Renal cortex interstitium (tissue), 11 donors: ENCODE measurements around the gene CCDC82. TPM values are rescaled to one million over a fixed set of nuclear protein-coding genes. Genes with fewer than 3 reads are reported as not detected.

Source experiments
- DNase-seq, 11 donors: peaks; one replicate each; pipeline ENCODE4 v3.0.0-alpha.2; 2013; ENCODE audit warnings: low read depth in 9 of 11, low spot score in 4 of 11; ENCODE audit errors: extremely low read depth in 1 of 11
- polyA plus RNA-seq, 3 donors: library from polyadenylated mRNA; unstranded; fragments of 120-200 nt; gene quantifications; one replicate each; pipeline ENCODE4 v1.2.1, GENCODE V29; 2013; ENCODE audit not compliant: insufficient read length in 3 of 3

Gene CCDC82
- polyA plus RNA-seq, 3 donors: 45.3 to 58.4 (median 54.3) TPM

- no peak for DNase-seq
Observed at GRCh38 chr11:96385187-96385586, 4.5 kb downstream of the CCDC82 start.

DNA sequence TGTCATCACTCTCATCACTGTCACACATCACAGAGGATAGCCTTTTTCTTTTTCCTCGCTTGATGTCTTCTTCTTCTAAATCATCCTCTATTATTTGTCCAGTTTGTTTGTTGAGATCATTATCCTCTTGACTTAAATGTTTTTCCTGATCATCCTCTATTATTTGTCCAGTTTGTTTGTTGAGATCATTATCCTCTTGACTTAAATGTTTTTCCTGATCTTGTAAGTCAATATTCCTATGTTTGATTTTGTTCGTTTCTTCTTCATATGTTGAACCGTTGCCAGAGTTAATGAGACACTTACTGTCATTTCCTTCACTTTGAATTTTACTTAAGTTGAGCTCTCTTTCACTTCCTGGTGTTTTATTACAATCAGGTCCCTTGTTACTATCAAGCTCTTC, 5.6 kb downstream of the CCDC82 start:
- DNase-seq: no peak

GRCh38 chr11:96376796-96377195, 12.9 kb downstream of the CCDC82 start:
- no peak for DNase-seq

- no peak for DNase-seq
Observed at GRCh38 chr11:96373826-96374225, 15.9 kb downstream of the CCDC82 start.

DNA sequence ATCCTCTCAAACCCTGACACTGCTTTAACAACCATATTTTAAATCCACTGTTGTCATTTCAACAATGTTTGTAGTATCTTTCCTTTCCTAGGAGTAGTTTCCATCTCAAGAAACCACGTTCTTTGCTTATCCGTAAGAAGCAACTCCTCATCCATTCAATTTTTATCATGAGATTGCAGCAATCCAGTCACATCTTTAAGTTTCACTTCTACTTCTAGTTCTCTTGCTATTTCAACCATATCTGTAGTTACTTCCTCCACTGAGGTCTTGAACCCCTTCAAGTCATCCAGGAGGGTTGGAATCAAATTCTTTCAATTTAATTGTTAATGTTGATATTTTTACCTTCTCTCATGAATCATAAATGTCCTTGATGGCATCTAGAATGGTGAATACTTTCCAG, 22.4 kb downstream of the CCDC82 start:
- no peak for DNase-seq

DNA sequence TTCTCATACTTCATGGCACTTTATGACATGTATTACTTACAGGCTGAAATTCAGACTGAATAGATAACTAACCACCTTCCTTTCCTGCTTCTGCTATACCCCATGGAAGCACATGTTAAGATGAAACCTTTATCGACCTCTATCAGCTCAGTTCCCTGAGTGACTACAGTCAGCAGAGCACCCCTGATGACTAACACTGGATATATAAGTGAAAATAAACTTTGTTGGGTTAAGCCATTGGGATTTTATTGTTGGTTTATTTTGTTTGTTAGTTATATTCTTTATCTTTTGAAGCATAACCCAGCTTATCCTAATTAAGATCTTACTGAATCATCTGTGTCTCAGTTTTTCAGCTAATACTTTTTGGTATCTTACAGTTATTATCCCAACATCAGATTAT, 23.7 kb downstream of the CCDC82 start:
- no peak for DNase-seq

GRCh38 chr11:96365493-96365892, 24.2 kb downstream of the CCDC82 start:
- DNase-seq: no peak

- DNase-seq: no peak
Observed at GRCh38 chr11:96361778-96362177, 27.9 kb downstream of the CCDC82 start.

- DNase-seq: no peak
Observed at GRCh38 chr11:96358321-96358720, 31.4 kb downstream of the CCDC82 start.

DNA sequence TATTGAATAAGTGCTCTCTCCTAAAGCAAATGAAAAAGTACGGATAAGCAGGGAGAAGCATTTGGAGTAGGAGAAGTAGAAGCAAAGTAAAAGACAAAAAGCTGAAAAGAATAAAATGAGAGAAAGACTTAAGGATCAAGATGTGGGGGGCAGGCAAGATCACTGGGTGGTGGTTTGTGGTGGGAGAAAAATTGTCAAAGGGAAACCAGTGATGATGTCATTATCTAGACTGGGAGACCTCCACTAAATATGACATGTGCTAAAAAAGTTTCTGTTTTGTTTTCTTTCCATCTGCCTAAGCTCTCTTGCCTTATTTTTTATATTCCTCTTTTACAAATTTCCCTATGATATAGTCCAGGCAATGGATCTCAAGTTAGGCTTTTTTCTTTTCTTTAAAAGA, 31.9 kb downstream of the CCDC82 start:
- no peak for DNase-seq

GRCh38 chr11:96356848-96357247, 32.9 kb downstream of the CCDC82 start:
- DNase-seq: no peak

DNA sequence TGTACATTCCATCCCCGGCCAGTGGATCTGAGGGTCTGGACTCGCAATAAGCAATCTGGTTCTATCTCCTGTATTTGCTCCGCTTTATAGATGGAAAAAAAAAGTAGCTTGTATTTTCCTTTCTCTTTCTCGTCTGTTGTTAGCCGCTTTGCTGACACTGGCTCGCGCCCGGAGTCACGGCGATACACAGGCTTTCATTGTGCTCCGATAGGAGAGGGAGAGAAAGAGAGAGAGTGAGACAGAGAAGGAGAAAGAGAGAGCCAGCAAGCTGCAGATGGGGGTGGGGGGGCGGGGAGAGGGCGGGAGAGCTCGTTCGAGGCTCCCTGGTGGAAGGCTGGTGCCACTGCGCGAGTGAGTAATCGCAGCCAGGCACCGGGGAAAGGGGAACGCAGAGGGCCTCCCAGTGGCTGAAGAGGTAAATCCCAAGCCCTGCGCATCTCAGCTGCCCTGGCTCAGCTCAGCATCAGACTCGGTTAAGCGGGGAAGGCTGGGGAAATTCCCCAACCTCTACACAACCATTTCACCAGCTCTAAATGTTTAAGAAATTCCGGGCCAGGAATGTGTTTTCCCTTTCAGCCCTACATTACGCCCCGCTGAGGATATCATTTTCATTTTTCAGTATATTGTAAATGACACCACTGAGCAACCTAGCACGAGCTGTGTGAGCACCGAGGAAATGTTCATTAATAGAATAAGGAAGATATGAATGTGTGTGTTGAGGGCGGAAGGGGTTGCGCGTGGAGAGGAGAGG, 46.6 kb downstream of the CCDC82 start, which contains the start of gene MAML2:
TSS of gene MAML2 (minus strand) at position 235 of the 751 bp plus-strand sequence. CDS start 1,300 bp downstream, outside the sequence.
- peak in 9 of 11 donors; percentile 82 to 91 (median 88) for DNase-seq

DNA sequence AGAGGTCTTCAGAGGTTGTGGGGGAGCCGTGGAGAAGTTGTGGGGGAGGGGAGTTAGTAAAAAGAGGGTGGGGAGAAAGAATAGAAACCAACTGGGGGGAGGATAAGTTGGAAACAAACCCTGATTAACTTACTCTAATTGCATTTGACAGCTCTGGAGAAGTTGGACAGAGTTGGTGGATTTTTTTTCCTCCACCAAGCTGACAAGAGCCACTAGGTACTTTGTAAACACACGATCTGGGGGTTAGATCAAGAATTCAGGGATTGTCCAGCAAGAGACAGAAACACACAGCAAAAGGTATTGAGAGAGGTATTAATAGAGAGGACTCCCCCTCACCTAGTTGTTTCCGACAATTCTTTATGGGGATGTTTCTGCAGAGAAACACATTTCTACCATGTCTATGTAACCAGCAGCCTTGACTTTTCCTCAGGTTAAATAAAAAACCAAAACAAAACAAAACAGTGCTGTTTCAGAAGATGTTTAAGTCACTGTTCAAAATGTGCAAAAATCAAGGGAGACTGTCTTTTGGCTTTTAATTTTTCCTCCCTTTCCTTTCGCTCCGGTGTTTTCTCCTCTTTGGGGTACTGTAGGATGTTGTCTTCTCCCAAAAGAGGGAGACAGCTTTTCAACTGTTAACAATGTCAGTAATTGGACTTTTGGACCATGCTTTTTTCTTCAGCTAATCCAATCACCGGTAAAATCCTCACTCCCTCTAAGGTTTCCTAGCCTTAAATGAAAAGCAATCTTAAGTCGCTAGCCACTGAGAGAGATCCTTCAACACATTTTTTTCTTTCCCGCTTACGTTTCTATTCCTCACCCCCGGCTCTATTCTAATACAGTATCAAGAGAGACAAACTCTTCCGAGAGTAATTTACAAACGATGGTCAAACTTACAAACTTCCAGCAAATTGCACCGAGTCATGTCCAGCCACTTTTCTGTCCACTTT, 47.4 kb downstream of the CCDC82 start:
- DNase-seq: no peak

GRCh38 chr11:96341211-96342013, 48.3 kb downstream of the CCDC82 start:
- DNase-seq: no peak

GRCh38 chr11:96340555-96340885, 49.2 kb downstream of the CCDC82 start:
- no peak for DNase-seq

DNA sequence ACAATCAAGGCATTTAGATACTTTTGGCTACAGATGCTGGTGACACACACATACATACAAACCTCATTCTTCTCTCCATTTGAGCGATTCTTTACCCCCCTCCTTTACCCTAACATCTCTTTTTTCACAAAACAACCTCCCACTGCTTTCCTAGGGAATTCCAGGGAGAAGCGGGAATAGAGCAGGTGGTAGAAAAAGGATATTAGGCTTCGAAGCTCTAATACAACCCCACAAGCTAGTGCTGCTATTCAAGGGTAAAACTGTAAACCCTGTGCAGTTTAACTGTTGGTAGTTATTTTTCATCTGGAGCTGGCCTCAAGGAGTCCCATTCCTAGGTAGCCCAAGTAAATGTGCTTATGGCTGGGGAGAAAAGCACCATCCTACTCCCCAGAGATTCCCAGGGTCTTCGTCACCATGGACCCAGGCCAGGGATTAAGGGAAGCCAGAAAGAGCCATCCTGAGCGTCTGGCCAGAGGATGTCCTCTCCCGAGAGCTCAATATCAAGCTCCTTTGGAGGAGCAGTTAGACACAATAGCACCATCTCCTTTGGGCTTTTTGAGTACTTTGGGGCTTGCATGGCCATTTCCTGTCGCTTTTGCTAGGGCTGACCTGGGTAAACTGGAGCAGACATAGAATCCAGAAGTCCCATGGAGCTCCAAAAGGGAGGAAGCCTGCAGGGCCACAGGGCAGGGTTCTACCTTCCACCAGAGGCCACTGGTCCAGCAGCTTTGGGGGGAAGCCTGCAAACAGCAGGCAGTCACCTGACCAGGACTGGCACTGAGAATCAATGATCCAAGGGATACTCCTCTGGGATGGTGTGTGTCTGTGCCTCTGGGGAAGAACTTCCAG, 49.8 kb downstream of the CCDC82 start:
- no peak for DNase-seq

GRCh38 chr11:96338910-96339705, 50.6 kb downstream of the CCDC82 start:
- no peak for DNase-seq
